HG03175 (cell line): ENCODE data around the gene AHRR.

Source experiments
- ATAC-seq: cut with Tn5 transposase; IDR thresholded peaks from one replicate; pipeline ENCODE4 v1.9.1; 2021; ENCODE audit warnings: mild to moderate bottlenecking, moderate library complexity; ENCODE audit not compliant: unreplicated experiment

AHRR gene

GRCh38 chr5:318931-319601 is 2.4 kb upstream of the AHRR start:
- ATAC-seq, result no peak

- peak; percentile 3 for ATAC-seq
These were observed 837 bp upstream of the AHRR start for GRCh38 chr5:320524-321229.

- ATAC-seq, result peak; percentile 12
These were observed 275 bp downstream of the AHRR start for GRCh38 chr5:321726-322251.

- no peak for ATAC-seq
These were observed 897 bp downstream of the AHRR start for GRCh38 chr5:322281-322941.

- ATAC-seq, result no peak
These were observed 1.7 kb downstream of the AHRR start for GRCh38 chr5:322942-323879.

GRCh38 chr5:324736-325612 is 3.5 kb downstream of the AHRR start:
- ATAC-seq, result no peak

- no peak for ATAC-seq
These were observed 4.6 kb downstream of the AHRR start for GRCh38 chr5:326109-326508.

- no peak for ATAC-seq
These were observed 7.7 kb downstream of the AHRR start for GRCh38 chr5:329121-329735.

- ATAC-seq, result no peak
These were observed 8.3 kb downstream of the AHRR start for GRCh38 chr5:329768-330167.

GRCh38 chr5:332843-333242 is 11.3 kb downstream of the AHRR start:
- no peak for ATAC-seq

GRCh38 chr5:333945-334344 is 12.4 kb downstream of the AHRR start:
- ATAC-seq, result no peak

GRCh38 chr5:334903-335739 is 13.6 kb downstream of the AHRR start:
- no peak for ATAC-seq

- no peak for ATAC-seq
These were observed 14.2 kb downstream of the AHRR start for GRCh38 chr5:335740-336038.

- ATAC-seq, result no peak
These were observed 16.1 kb downstream of the AHRR start for GRCh38 chr5:337563-338130.

- no peak for ATAC-seq
These were observed 21.3 kb downstream of the AHRR start for GRCh38 chr5:342501-343460.

GRCh38 chr5:343461-344401 is 22.2 kb downstream of the AHRR start:
- ATAC-seq, result peak; percentile 64
